IPS DF 6.9 (cell line): ENCODE results near the gene FAN1.
"Not testable (repeated sequence)": the region's sequence is repeated elsewhere in the genome, so short reads cannot be mapped to it uniquely, and the experiment has no call there.

Experiments
- DNase-seq: peaks from one replicate; pipeline ENCODE4 v3.0.0-alpha.2; 2013; ENCODE audit warnings: low read depth, low spot score
- H3K27ac ChIP-seq: one replicate; pipeline ENCODE4 v1.5.1; 2013; ENCODE audit warnings: low read length, control low read depth
- H3K27me3 ChIP-seq: 2 replicates; pipeline ENCODE4 v1.6.1; 2013; ENCODE audit warnings: mild to moderate bottlenecking, low read length; ENCODE audit not compliant: control insufficient read depth, insufficient read depth
- H3K36me3 ChIP-seq: 2 replicates; pipeline ENCODE4 v1.6.1; 2013; ENCODE audit warnings: low read length; ENCODE audit not compliant: control insufficient read depth, insufficient read depth
- H3K4me1 ChIP-seq: 2 replicates; pipeline ENCODE4 v1.6.1; 2013; ENCODE audit warnings: low read length; ENCODE audit not compliant: control insufficient read depth, insufficient read depth
- H3K4me3 ChIP-seq: 2 replicates; pipeline ENCODE4 v1.5.1; 2013; ENCODE audit warnings: mild to moderate bottlenecking, low read length
- H3K9me3 ChIP-seq: 2 replicates; pipeline ENCODE4 v1.6.1; 2013; ENCODE audit warnings: low read length, inconsistent platforms; ENCODE audit not compliant: control insufficient read depth, insufficient read depth
- WGBS: extraction: QIAGEN DNeasy Blood & Tissue Kit; methylation state at CpG from one replicate; pipeline ENCODE4 v1.1.7; 2013; ENCODE audit warnings: mixed read lengths, missing lambda C conversion rate; ENCODE audit not compliant: insufficient read length, insufficient coverage; 5-methylcytosine and 5-hydroxymethylcytosine counted together

Gene FAN1

DNA sequence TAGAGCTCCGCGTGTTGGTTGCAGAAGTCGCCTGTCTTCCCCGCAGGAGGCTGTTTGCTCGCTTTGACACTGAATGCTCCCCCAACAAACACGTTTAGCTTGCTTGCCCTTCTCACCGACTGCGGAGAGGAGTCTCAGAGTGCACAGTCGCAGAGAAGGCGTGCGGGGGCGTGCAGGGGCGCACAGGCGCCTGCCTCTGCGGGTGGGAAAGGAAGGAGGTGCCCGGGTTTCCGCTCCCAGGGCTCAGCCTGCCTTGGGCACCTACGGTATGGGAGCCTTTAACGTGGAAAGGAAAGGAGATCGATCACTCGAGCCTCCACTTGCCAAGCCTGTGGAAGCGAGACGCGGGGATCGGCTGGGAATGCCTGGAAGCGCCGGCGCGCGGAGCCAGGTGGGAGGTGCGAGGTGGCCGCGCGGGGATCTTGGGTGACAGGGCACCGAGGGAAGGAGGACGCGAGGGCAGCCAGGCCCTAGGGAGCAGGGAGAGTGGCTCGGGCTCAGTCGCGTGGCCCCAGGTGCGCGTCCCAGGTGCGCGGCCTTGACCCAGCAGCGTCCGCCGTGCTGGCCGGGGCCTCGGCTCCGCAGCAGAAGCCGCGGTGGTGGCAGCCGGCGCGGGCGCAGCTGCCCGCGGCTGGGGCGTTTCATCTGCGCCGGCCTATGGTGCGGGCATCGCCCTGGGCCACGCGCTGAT, at the start of gene FAN1:
Gene FAN1, plus strand, starts transcription at position 419 of the 691 bp plus-strand sequence. CDS start 749 bp downstream, outside the sequence.
- no peak within 1 kb of the TSS for H3K27ac ChIP-seq
- no peaks in the 10 kb centered on the region for H3K9me3 ChIP-seq
- DNase-seq, result peak; percentile 61
- no peaks in the 10 kb centered on the region for H3K4me1 ChIP-seq
- H3K27me3 ChIP-seq, result no peaks in the 10 kb centered on the region
- no peaks in the 10 kb centered on the region for H3K36me3 ChIP-seq
- H3K4me3 ChIP-seq, result peak within 1 kb of the TSS; percentile 71
- WGBS, result no CpG with 5 or more reads among the region's 65 CpGs

GRCh38 chr15:30859091-30859874, 44.4 kb upstream of the FAN1 start:
- H3K27ac ChIP-seq, result no peak overlapping the region
- no peak overlapping the region for H3K4me3 ChIP-seq
- no peaks in the 10 kb centered on the region for H3K9me3 ChIP-seq
- no peaks in the 10 kb centered on the region for H3K27me3 ChIP-seq
- no peaks in the 10 kb centered on the region for H3K36me3 ChIP-seq
- no peak for DNase-seq
- no peaks in the 10 kb centered on the region for H3K4me1 ChIP-seq
- no CpG with 5 or more reads among the region's 7 CpGs for WGBS

GRCh38 chr15:30865257-30865656, 38.5 kb upstream of the FAN1 start:
- Histone ChIP-seq H3K27me3 (no peaks in the 10 kb centered on the region), H3K4me1 (no peaks in the 10 kb centered on the region), H3K27ac (no peak overlapping the region), H3K9me3 (no peaks in the 10 kb centered on the region), H3K4me3 (no peak overlapping the region), H3K36me3 (no peaks in the 10 kb centered on the region)
- DNase-seq, result no peak

GRCh38 chr15:30870681-30871080, 33.0 kb upstream of the FAN1 start:
- no peak for DNase-seq
- Histone ChIP-seq H3K9me3 (no peaks in the 10 kb centered on the region), H3K4me1 (no peaks in the 10 kb centered on the region), H3K36me3 (no peaks in the 10 kb centered on the region), H3K27me3 (no peaks in the 10 kb centered on the region), H3K4me3 (no peak overlapping the region), H3K27ac (no peak overlapping the region)
- WGBS, result no CpG with 5 or more reads among the region's 1 CpG

GRCh38 chr15:30872341-30872748, 31.4 kb upstream of the FAN1 start:
- Histone ChIP-seq H3K27ac (no peak overlapping the region), H3K4me1 (no peaks in the 10 kb centered on the region), H3K27me3 (no peaks in the 10 kb centered on the region), H3K4me3 (no peak overlapping the region), H3K36me3 (no peaks in the 10 kb centered on the region), H3K9me3 (no peaks in the 10 kb centered on the region)
- no peak for DNase-seq
- WGBS, result no CpG with 5 or more reads among the region's 1 CpG

GRCh38 chr15:30877070-30877469, 26.6 kb upstream of the FAN1 start:
- no peaks in the 10 kb centered on the region for H3K36me3 ChIP-seq
- no peak for DNase-seq
- H3K9me3 ChIP-seq, result no peaks in the 10 kb centered on the region
- no peaks in the 10 kb centered on the region for H3K4me1 ChIP-seq
- H3K27me3 ChIP-seq, result no peaks in the 10 kb centered on the region
- H3K4me3 ChIP-seq, result no peak overlapping the region
- no peak overlapping the region for H3K27ac ChIP-seq

DNA sequence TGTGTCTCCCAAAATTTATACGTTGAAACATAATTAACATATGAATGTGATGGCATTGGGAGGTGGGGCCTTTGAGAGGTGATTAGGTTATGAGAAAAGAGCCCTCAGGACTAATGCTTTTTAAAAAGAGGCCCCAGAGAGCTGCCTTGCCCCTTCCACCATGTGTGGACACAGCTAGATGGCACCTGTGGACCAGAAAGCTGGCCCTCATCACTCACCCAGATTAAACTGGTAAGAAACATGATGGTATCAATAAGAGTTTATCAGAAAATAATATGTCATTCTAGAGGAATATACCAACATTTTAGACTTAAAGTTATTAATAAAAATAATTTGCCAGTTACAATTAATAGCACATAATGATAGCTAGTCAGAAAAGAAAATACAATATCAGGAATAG, 25.2 kb upstream of the FAN1 start:
- WGBS, result no CpG with 5 or more reads among the region's 1 CpG
- Histone ChIP-seq H3K27me3 (no peaks in the 10 kb centered on the region), H3K4me3 (no peak overlapping the region), H3K36me3 (no peaks in the 10 kb centered on the region), H3K4me1 (no peaks in the 10 kb centered on the region), H3K9me3 (no peaks in the 10 kb centered on the region), H3K27ac (no peak overlapping the region)
- no peak for DNase-seq

- no peak overlapping the region for H3K4me3 ChIP-seq
- H3K4me1 ChIP-seq, result no peaks in the 10 kb centered on the region
- H3K27me3 ChIP-seq, result no peaks in the 10 kb centered on the region
- H3K9me3 ChIP-seq, result no peaks in the 10 kb centered on the region
- no peaks in the 10 kb centered on the region for H3K36me3 ChIP-seq
- H3K27ac ChIP-seq, result no peak overlapping the region
- WGBS, result no CpG with 5 or more reads among the region's 22 CpGs
- DNase-seq, result no peak
These were observed 20.8 kb upstream of the FAN1 start for GRCh38 chr15:30882849-30883433.

DNA sequence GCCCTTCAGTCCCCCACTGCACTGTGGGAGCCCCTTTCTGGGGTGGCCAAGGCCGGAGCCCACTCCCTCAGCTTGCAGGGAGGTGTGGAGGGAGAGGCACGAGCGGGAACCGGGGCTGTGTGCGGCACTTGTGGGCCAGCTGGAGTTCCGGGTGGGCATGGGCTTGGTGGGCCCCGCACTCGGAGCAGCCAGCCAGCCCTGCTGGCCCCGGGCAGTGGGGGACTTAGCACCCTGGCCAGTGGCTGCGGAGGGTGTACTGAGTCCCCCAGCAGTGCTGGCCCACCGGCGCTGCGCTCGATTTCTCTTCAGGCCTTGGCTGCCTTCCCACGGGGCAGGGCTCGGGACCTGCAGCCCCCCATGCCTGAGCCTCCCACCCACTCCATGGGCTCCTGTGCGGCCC, 20.0 kb upstream of the FAN1 start:
- not testable (repeated sequence) for H3K4me1 ChIP-seq, H3K4me3 ChIP-seq, DNase-seq, H3K27me3 ChIP-seq, H3K36me3 ChIP-seq, H3K9me3 ChIP-seq, H3K27ac ChIP-seq
- WGBS, result no CpG with 5 or more reads among the region's 17 CpGs

GRCh38 chr15:30885814-30886213, 17.9 kb upstream of the FAN1 start:
- no CpG with 5 or more reads among the region's 1 CpG for WGBS
- no peaks in the 10 kb centered on the region for H3K4me1 ChIP-seq
- no peak for DNase-seq
- H3K9me3 ChIP-seq, result no peaks in the 10 kb centered on the region
- no peak overlapping the region for H3K4me3 ChIP-seq
- H3K27me3 ChIP-seq, result no peaks in the 10 kb centered on the region
- no peaks in the 10 kb centered on the region for H3K36me3 ChIP-seq
- H3K27ac ChIP-seq, result no peak overlapping the region
